Placental epithelial cell (primary cell): ENCODE results near the gene VWA5B1. TPM values are rescaled to one million over a fixed set of nuclear protein-coding genes. Genes with fewer than 3 reads are reported as not detected.

Experiments
- total RNA-seq: library from RNA; depleted of rRNA; stranded (reverse); fragments of >200 nt; gene quantifications from 2 replicates; pipeline ENCODE4 v1.2.3, GENCODE V29; 2012

The VWA5B1 gene
- total RNA-seq, result not detected in 2 replicates

GRCh38 chr1:20290624-20291597 lies at the start of gene VWA5B1:
Gene VWA5B1 (plus strand): TSS chr1:20290875. CDS start chr1:20310602, 19,727 bp downstream.

Other genes with a start within 250 kb of the VWA5B1 start
- not detected in 2 replicates for gene PLA2G5, start 220.7 kb upstream of the VWA5B1 start, total RNA-seq
- gene PLA2G2D, start 171.3 kb upstream of the VWA5B1 start, total RNA-seq, result not detected in 2 replicates
- gene PLA2G2F, start 151.6 kb upstream of the VWA5B1 start, total RNA-seq, result under 0.01 TPM in 1 of 2 replicates, not detected in the other
- gene UBXN10, start 104.8 kb upstream of the VWA5B1 start, total RNA-seq, result 0.39 and 0.43 TPM in 2 replicates
- not detected in 2 replicates for gene PLA2G2C, start 104.4 kb upstream of the VWA5B1 start, total RNA-seq
- 37.0 and 37.3 TPM in 2 replicates for gene CAMK2N1, start 195.3 kb downstream of the VWA5B1 start, total RNA-seq
- gene MUL1, start 217.3 kb downstream of the VWA5B1 start, total RNA-seq, result 27.1 and 35.0 TPM in 2 replicates